ENCODE data around the gene ABHD17A. TPM values are rescaled to one million over a fixed set of nuclear protein-coding genes. Genes with fewer than 3 reads are reported as not detected.

The ABHD17A gene
- total RNA-seq, 1 experiment from 2014 or later, result 47.5 TPM

GRCh38 chr19:1862068-1862423 is 23.2 kb downstream of the ABHD17A start:
- Histone ChIP-seq H3K27me3 (ENCODE audit: insufficient read depth, low read length) (no peaks in the 10 kb centered on the region; the same call in 1 of the 2 replicates), H3K4me1 (ENCODE audit: insufficient read depth, low read length) (peaks cover 3% of the 10 kb centered on the region; the same call in 1 of the 2 replicates), H2AFZ (ENCODE audit: low read length) (no peak overlapping the region), H3K9me3 (ENCODE audit: control insufficient read depth, low read depth, low read length) (no peaks in the 10 kb centered on the region), H3K79me2 (ENCODE audit: insufficient read depth, low read length) (peaks cover 34% of the 10 kb centered on the region; the same call in 1 of the 2 replicates), H4K91ac (ENCODE audit: insufficient read length, low read depth, low read length) (no peak overlapping the region), H3K79me1 (ENCODE audit: insufficient read depth, low read depth, low read length, poor library complexity, severe bottlenecking) (peaks cover 6% of the 10 kb centered on the region), H3K4me2 (ENCODE audit: insufficient read depth, insufficient read length, low read length) (peak overlapping the region; percentile 84), H3K9ac (ENCODE audit: extremely low read depth, insufficient read length, low read length) (peak overlapping the region; percentile 51), H4K5ac (ENCODE audit: insufficient read length, low read depth, low read length) (no peak overlapping the region), H3T11ph (ENCODE audit: low read length) (no peak overlapping the region), H2BK20ac (ENCODE audit: low read depth, low read length, poor library complexity, severe bottlenecking) (no peak overlapping the region), H3K56ac (ENCODE audit: insufficient read length, low read depth, low read length) (no peak overlapping the region), H2BK15ac (ENCODE audit: low read depth, low read length) (no peak overlapping the region; the same call in 1 of the 2 replicates), H3K18ac (ENCODE audit: insufficient read length, low read depth, low read length) (no peak overlapping the region), H4K8ac (replicated peaks; ENCODE audit: insufficient read length, low read depth, low read length) (no peak overlapping the region), H3K23ac (ENCODE audit: insufficient read length, low read depth, low read length) (no peak overlapping the region), H2BK120ac (ENCODE audit: low read depth, low read length, poor library complexity, severe bottlenecking) (no peak overlapping the region), H2AK5ac (ENCODE audit: insufficient read length, low read length) (no peak overlapping the region), H3K4ac (ENCODE audit: low read depth, low read length) (no peak overlapping the region), H4K20me1 (ENCODE audit: control insufficient read depth, insufficient read depth, insufficient read length) (peaks cover 3% of the 10 kb centered on the region), H3K23me2 (ENCODE audit: insufficient read length, low read depth, low read length, poor library complexity, severe bottlenecking) (peaks cover 18% of the 10 kb centered on the region), H3K27ac (ENCODE audit: insufficient read length, low read depth, low read length) (no peak overlapping the region), H3K14ac (ENCODE audit: insufficient read depth, low read length) (no peak overlapping the region; the same call in 1 of the 2 replicates), H2BK5ac (ENCODE audit: insufficient read length, low read length) (no peak overlapping the region), H2BK12ac (ENCODE audit: insufficient read length, low read depth, low read length) (no peak overlapping the region)
- H3K27me3 Mint-ChIP-seq (ENCODE audit: low read depth), result peaks cover 6% of the 10 kb centered on the region
- DNase-seq, result no peak
- H3K27ac Mint-ChIP-seq, result no peak overlapping the region; a peak in 1 of 7 replicates
- H3K9me3 Mint-ChIP-seq, result no peaks in the 10 kb centered on the region; a peak in 1 of 5 replicates
- no CpG with 5 or more reads among the region's 21 CpGs for whole genome bisulfite sequencing (ENCODE audit: extremely low coverage, insufficient read length, low lambda C conversion rate)
- H3K4me1 Mint-ChIP-seq, result peaks cover 28 to 46% of the 10 kb centered on the region in 2 experiments
- H3K36me3 Mint-ChIP-seq (ENCODE audit: insufficient read depth in 1 of 3, low read depth in 3 of 3), result no peaks in the 10 kb centered on the region
- no peak for TF ChIP-seq CTCF (conservative IDR thresholded peaks at IDR 0.05)
- H3K4me3 Mint-ChIP-seq, result peak overlapping the region; percentile 86 to 93
